ENCODE data around the gene DENND5B. TPM values are rescaled to one million over a fixed set of nuclear protein-coding genes. Genes with fewer than 3 reads are reported as not detected.

Gene DENND5B
- total and polyA plus RNA-seq, 4 donors, result 4.5 to 23.1 (median 9.3) TPM

- TF ChIP-seq HNF4G (IDR thresholded peaks at IDR 0.05), result no peak
- no peak for TF ChIP-seq RAD21 (IDR thresholded peaks at IDR 0.05)
- TF ChIP-seq FOXA2 (IDR thresholded peaks at IDR 0.05), result no peak
- TF ChIP-seq JUND (IDR thresholded peaks at IDR 0.05), result no peak
- no peak for TF ChIP-seq FOXA1 (IDR thresholded peaks at IDR 0.05)
- TF ChIP-seq ATF3 (IDR thresholded peaks at IDR 0.05), result no peak
Measured at GRCh38 chr12:31599053-31599452, 8.1 kb upstream of the DENND5B start (continued).

GRCh38 chr12:31597066-31597465, 6.1 kb upstream of the DENND5B start:
- Histone ChIP-seq H3K4me3 (ENCODE audit: low read depth in 1 of 3, low read length in 3 of 3) (no peak overlapping the region), H3K9me3 (ENCODE audit: control insufficient read depth in 4 of 4, low read length in 3 of 4) (no peaks in the 10 kb centered on the region), H3K27me3 (ENCODE audit: control insufficient read depth in 4 of 4, insufficient read depth in 4 of 4, low read length in 3 of 4) (no peaks in the 10 kb centered on the region), H3K27ac (ENCODE audit: low read depth in 1 of 2, low read length in 2 of 2) (no peak overlapping the region), H3K36me3 (ENCODE audit: control insufficient read depth in 4 of 4, insufficient read depth in 3 of 4, low read depth in 1 of 4, low read length in 3 of 4) (no peaks in the 10 kb centered on the region), H3K4me1 (ENCODE audit: control insufficient read depth in 4 of 4, insufficient read depth in 4 of 4, low read length in 3 of 4) (no peaks in the 10 kb centered on the region), H3K9ac (ENCODE audit: low read depth in 1 of 2, low read length in 2 of 2) (no peak overlapping the region)
- no peak for TF ChIP-seq HNF4G (IDR thresholded peaks at IDR 0.05)
- TF ChIP-seq JUND (IDR thresholded peaks at IDR 0.05), result no peak
- no peak for TF ChIP-seq SP1 (IDR thresholded peaks at IDR 0.05)
- no peak for TF ChIP-seq FOXA1 (IDR thresholded peaks at IDR 0.05)
- TF ChIP-seq MAX (IDR thresholded peaks at IDR 0.05), result no peak
- TF ChIP-seq REST (IDR thresholded peaks at IDR 0.05), result no peak
- TF ChIP-seq FOXA2 (IDR thresholded peaks at IDR 0.05), result no peak
- TF ChIP-seq CTCF (IDR thresholded peaks at IDR 0.05; ENCODE audit: low read depth, low read length, missing input control), result no peak
- no peak for TF ChIP-seq ATF3 (IDR thresholded peaks at IDR 0.05)
- TF ChIP-seq NR2F2 (IDR thresholded peaks at IDR 0.05), result no peak
- TF ChIP-seq GABPA (IDR thresholded peaks at IDR 0.05 in 1 of 2, conservative IDR thresholded peaks at IDR 0.05 in 1 of 2), result no peak
- no peak for TF ChIP-seq HNF4A (conservative IDR thresholded peaks at IDR 0.05)
- TF ChIP-seq ZBTB33 (IDR thresholded peaks at IDR 0.05), result no peak
- TF ChIP-seq TAF1 (conservative IDR thresholded peaks at IDR 0.05), result no peak
- no peak for DNase-seq (ENCODE audit: low spot score)
- WGBS, result 87% methylated on average over 8 of the region's 8 CpGs

Data from liver (tissue), 9 donors.